ENCODE measurements around the gene OOEP. TPM values are rescaled to one million over a fixed set of nuclear protein-coding genes. Genes with fewer than 3 reads are reported as not detected.

OOEP gene
- total and polyA plus RNA-seq, 2 of the 4 experiments (the other 2 are of a cell fraction): not detected

DNA sequence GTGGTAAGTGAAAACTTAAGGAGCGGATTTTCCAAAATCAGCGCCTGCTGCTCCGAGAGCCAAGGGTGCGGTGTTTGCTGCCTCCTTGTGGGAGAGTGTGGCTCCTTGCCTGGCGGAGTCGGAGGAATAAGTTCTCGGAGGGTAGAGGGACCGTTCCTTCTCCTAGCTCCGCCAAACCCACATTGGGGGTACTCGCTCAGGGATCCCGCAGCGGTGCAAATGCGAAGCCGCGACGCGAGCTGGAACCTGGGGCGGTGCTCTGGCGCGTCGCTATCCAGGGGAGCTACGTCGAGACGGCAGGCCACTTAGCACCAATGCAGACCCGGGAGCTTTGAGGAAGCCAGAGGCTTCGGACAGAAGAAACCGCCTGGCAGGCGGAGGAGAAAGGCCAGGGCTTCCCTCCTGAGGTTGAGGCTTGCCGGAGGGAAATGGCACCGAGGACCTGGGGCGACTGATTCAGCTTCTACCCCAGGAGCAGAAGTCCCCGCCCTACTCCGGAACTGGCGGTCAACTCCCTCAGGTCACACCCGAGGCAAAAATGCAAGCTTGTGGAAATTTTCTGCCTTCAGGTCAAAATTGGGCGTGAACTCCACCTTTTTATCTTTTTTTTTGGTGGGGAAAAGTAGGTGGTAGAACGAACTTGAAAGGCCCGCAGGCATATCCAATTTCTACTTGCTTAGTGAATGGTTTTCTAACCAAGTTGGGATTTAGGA is 19.3 kb upstream of the OOEP start:
- Histone ChIP-seq H3K56ac (ENCODE audit: extremely low read depth, insufficient read depth, low read length) (no peak overlapping the region; the same call in 1 of the 2 replicates), H2AK9ac (replicated peaks; ENCODE audit: low read depth, low read length, poor library complexity) (no peak overlapping the region), H2AK5ac (ENCODE audit: low read depth, low read length) (no peak overlapping the region), H3K27ac (ENCODE audit: insufficient read depth, low read length) (peak overlapping the region; percentile 30; the same call in 1 of the 2 replicates), H3K14ac (replicated peaks; ENCODE audit: low read depth, low read length) (peak overlapping the region; percentile 84), H3K18ac (ENCODE audit: low read depth, low read length) (no peak overlapping the region; the same call in 1 of the 2 replicates), H3K9me1 (ENCODE audit: insufficient read depth, low read length) (no peaks in the 10 kb centered on the region), H3K9me3 (ENCODE audit: control insufficient read depth, insufficient read depth, low read length) (no peaks in the 10 kb centered on the region), H4K91ac (ENCODE audit: insufficient read depth, low read depth, low read length) (peak overlapping the region; percentile 19), H3K4me3 (ENCODE audit: insufficient read depth, low read depth, low read length) (peak overlapping the region; percentile 45), H3K4ac (ENCODE audit: low read depth, low read length) (peak overlapping the region; percentile 54; the same call in 1 of the 2 replicates), H3K4me2 (ENCODE audit: low read depth, low read length) (peak overlapping the region; percentile 83), H3K27me3 (ENCODE audit: control insufficient read depth, insufficient read depth, low read length) (no peaks in the 10 kb centered on the region), H2AFZ (replicated peaks; ENCODE audit: low read length, poor library complexity) (peak overlapping the region; percentile 91), H3K79me1 (ENCODE audit: low read depth in 1 of 2, low read length in 2 of 2) (no peaks in the 10 kb centered on the region), H4K5ac (ENCODE audit: low read depth, low read length) (peak overlapping the region; percentile 56; the same call in 1 of the 2 replicates), H2BK5ac (ENCODE audit: low read depth, low read length, poor library complexity, severe bottlenecking) (no peak overlapping the region), H4K8ac (ENCODE audit: low read depth in 2 of 2, low read length in 2 of 2) (peak overlapping the region; percentile 47 to 78; a peak in 3 of 4 replicates), H2BK120ac (ENCODE audit: low read depth, low read length) (peak overlapping the region; percentile 52), H3K4me1 (ENCODE audit: control insufficient read depth, insufficient read depth, low read length) (no peaks in the 10 kb centered on the region), H3K36me3 (ENCODE audit: control insufficient read depth, insufficient read depth, low read length) (no peaks in the 10 kb centered on the region), H2BK15ac (ENCODE audit: low read depth, low read length) (peak overlapping the region; percentile 35; the same call in 1 of the 3 replicates), H4K20me1 (ENCODE audit: insufficient read depth, low read length) (no peaks in the 10 kb centered on the region), H3K9ac (ENCODE audit: low read depth, low read length) (peak overlapping the region; percentile 10), H3K23ac (ENCODE audit: low read depth, low read length) (peak overlapping the region; percentile 18; the same call in 1 of the 2 replicates), H2BK20ac (ENCODE audit: low read depth, low read length) (peak overlapping the region; percentile 42; the same call in 1 of the 2 replicates)
- dilution Hi-C loops (cut with HindIII; ENCODE audit: low sequenced_read_pairs, unreplicated experiment): no loop called here
- 3% methylated on average over 21 of the region's 38 CpGs; no CpG with 5 or more reads in 1 of the 2 experiments for WGBS, 2 experiments (ENCODE audit: extremely low coverage in 2 of 2, insufficient read length in 1 of 2)
- ATAC-seq (ENCODE audit: low read depth) (peak; percentile 92), DNase-seq (peak; percentile 51)
- in situ Hi-C loops (cut with MboI; ENCODE audit: low sequenced_read_pairs): no loop called here
- CTCF ChIA-PET: interaction anchor here (0.7 to 1.6 kb wide), 7 partner anchors 11 to 773 kb away, joined by 3 to 5 read pairs (median 4); no protein-coding TSS in a partner anchor
- POLR2A ChIA-PET (ENCODE audit: unreplicated experiment): no interaction called here
- intact Hi-C loops (cut with micrococcal nuclease): loop anchor here (1.0 to 5.0 kb wide), 3 partner anchors 21 to 104 kb away; partner anchors contain the start of gene CGAS
- TF ChIP-seq MAFK (IDR thresholded peaks at IDR 0.05; ENCODE audit: low read depth, low read length): peak; percentile 56
- TF ChIP-seq RAD21 (IDR thresholded peaks at IDR 0.05; ENCODE audit: low read length): peak; percentile 67
- TF ChIP-seq CHD1 (IDR thresholded peaks at IDR 0.05; ENCODE audit: low read depth, low read length): no peak
- peak; percentile 32; the same call in 1 of the 2 replicates for TF ChIP-seq SMC3 (IDR thresholded peaks at IDR 0.05; ENCODE audit: low read depth, low read length)
- no peak for TF ChIP-seq CEBPB (IDR thresholded peaks at IDR 0.05; ENCODE audit: low read depth, low read length)
- TF ChIP-seq, protein P1, sequence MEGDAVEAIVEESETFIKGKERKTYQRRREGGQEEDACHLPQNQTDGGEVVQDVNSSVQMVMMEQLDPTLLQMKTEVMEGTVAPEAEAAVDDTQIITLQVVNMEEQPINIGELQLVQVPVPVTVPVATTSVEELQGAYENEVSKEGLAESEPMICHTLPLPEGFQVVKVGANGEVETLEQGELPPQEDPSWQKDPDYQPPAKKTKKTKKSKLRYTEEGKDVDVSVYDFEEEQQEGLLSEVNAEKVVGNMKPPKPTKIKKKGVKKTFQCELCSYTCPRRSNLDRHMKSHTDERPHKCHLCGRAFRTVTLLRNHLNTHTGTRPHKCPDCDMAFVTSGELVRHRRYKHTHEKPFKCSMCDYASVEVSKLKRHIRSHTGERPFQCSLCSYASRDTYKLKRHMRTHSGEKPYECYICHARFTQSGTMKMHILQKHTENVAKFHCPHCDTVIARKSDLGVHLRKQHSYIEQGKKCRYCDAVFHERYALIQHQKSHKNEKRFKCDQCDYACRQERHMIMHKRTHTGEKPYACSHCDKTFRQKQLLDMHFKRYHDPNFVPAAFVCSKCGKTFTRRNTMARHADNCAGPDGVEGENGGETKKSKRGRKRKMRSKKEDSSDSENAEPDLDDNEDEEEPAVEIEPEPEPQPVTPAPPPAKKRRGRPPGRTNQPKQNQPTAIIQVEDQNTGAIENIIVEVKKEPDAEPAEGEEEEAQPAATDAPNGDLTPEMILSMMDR (conservative IDR thresholded peaks at IDR 0.05; ENCODE audit: low read depth, low read length): peak; percentile 69
- no TSS peak for BruUV-seq (replicated peaks)
